GM12891 (cell line): ENCODE data around the gene BHMT.

Experiments used
- POLR2A ChIP-seq: IDR thresholded peaks from 2 replicates; pipeline ENCODE4 v1.6.1; 2011; ENCODE audit warnings: low read depth, low read length, control low read depth
- POLR2AphosphoS5 ChIP-seq: IDR thresholded peaks from 2 replicates; pipeline ENCODE4 v1.6.1; 2011; ENCODE audit warnings: low read depth, low read length, control low read depth
- POU2F2 ChIP-seq: IDR thresholded peaks from 2 replicates; pipeline ENCODE4 v1.6.1; 2011; ENCODE audit warnings: low read depth, mild to moderate bottlenecking, control low read depth, low read length, moderate library complexity
- TAF1 ChIP-seq: IDR thresholded peaks from 2 replicates; pipeline ENCODE4 v1.6.1; 2011; ENCODE audit warnings: low read depth, low read length, control low read depth

GRCh38 chr5:79171635-79172245 lies 60.1 kb downstream of the BHMT start:
- no peak for TF ChIP-seq POU2F2
- no peak for TF ChIP-seq POLR2A
- TF ChIP-seq POLR2AphosphoS5: no peak
- no peak for TF ChIP-seq TAF1
